Esophagus squamous epithelium (tissue), 5 donors: ENCODE data around the gene MESD. TPM values are rescaled to one million over a fixed set of nuclear protein-coding genes. Genes with fewer than 3 reads are reported as not detected.

Experiments used
- DNase-seq: peaks from one replicate; lab custom pipeline; 2025; lab: John Stamatoyannopoulos, UW
- H3K27ac ChIP-seq, 4 donors: fragments of 200-600 bp; sonication (generic); one replicate each; pipeline ENCODE4 v1.5.1; 2016 to 2019; ENCODE audit warnings: mild to moderate bottlenecking in 1 of 4
- H3K27me3 ChIP-seq, 4 donors: fragments of 200-600 bp; sonication (generic); 1 replicate in 3 of 4; 2 replicates in 1 of 4; pipeline versions ENCODE4 v1.5.1 to v1.6.0; 2017 to 2021; ENCODE audit warnings: antibody characterized with exemption in 1 of 4
- H3K36me3 ChIP-seq, 3 donors: fragments of 200-600 bp; sonication (generic); one replicate each; pipeline ENCODE4 v1.5.1; 2016 to 2019
- H3K4me1 ChIP-seq, 3 donors: fragments of 200-600 bp; sonication (generic); one replicate each; pipeline ENCODE4 v1.5.1; 2017 to 2019
- H3K4me3 ChIP-seq, 4 donors: fragments of 200-600 bp; sonication (generic); 1 replicate in 3 of 4; 2 replicates in 1 of 4; pipeline ENCODE4 v1.5.1; 2016 to 2019; ENCODE audit warnings: mild to moderate bottlenecking in 2 of 4, moderate library complexity in 1 of 4
- H3K9me3 ChIP-seq, 3 donors: fragments of 200-600 bp; sonication (generic); one replicate each; pipeline ENCODE4 v1.5.1; 2016 to 2019
- CTCF ChIP-seq, 6 experiments: fragments of 450-650 bp in 4 of 6; fragments of 200-600 bp in 2 of 6; sonication (generic) in 2 of 6; IDR thresholded peaks; one replicate each; pipeline ENCODE4 v1.5.1; 2016 to 2019; ENCODE audit warnings: antibody characterized with exemption in 6 of 6, mild to moderate bottlenecking in 4 of 6, moderate library complexity in 4 of 6
- POLR2A ChIP-seq, 4 donors: fragments of 450-650 bp; IDR thresholded peaks; one replicate each; pipeline ENCODE4 v1.6.1; 2017; ENCODE audit warnings: antibody characterized with exemption in 4 of 4, mild to moderate bottlenecking in 4 of 4, moderate library complexity in 3 of 4
- WGBS, 2 donors: methylation state at CpG; one replicate each; pipeline ENCODE4 v1.1.5; 2018; 5-methylcytosine and 5-hydroxymethylcytosine counted together
- intact Hi-C: fragments of 100-400 bp; cut with DNase I; formaldehyde crosslinking; loops from one replicate; pipeline ENCODE4 v1.15.0; 2022
- total RNA-seq, 4 donors: library from RNA; depleted of rRNA; stranded (reverse); fragments of >200 nt; gene quantifications; one replicate each; pipeline ENCODE4 v1.1.0, GENCODE V29; 2016
- donor health status: DM: yes; HTN: yes; CAD: no.

The MESD gene
- total RNA-seq, 4 donors from 2014 or later, result 13.8 to 25.4 (median 19.1) TPM

- DNase-seq, result no peak
- WGBS, 2 donors, result 96 to 97% methylated on average over 2 of the region's 2 CpGs
- no peak for TF ChIP-seq POLR2A (IDR thresholded peaks at IDR 0.05)
- no peak for TF ChIP-seq CTCF (IDR thresholded peaks at IDR 0.05)
- H3K4me1 ChIP-seq, result peaks cover 4 to 31% (median 12%) of the 10 kb centered on the region in 3 donors
- peaks cover 0 to 4% (median 0%) of the 10 kb centered on the region in 3 donors for H3K9me3 ChIP-seq
- intact Hi-C loops, result no loop called here
- no peaks in the 10 kb centered on the region for H3K36me3 ChIP-seq
- no peak overlapping the region for H3K4me3 ChIP-seq
- H3K27ac ChIP-seq, result no peak overlapping the region
- no peaks in the 10 kb centered on the region for H3K27me3 ChIP-seq
Measured at GRCh38 chr15:81026836-81027599, 37.4 kb upstream of the MESD start.

DNA sequence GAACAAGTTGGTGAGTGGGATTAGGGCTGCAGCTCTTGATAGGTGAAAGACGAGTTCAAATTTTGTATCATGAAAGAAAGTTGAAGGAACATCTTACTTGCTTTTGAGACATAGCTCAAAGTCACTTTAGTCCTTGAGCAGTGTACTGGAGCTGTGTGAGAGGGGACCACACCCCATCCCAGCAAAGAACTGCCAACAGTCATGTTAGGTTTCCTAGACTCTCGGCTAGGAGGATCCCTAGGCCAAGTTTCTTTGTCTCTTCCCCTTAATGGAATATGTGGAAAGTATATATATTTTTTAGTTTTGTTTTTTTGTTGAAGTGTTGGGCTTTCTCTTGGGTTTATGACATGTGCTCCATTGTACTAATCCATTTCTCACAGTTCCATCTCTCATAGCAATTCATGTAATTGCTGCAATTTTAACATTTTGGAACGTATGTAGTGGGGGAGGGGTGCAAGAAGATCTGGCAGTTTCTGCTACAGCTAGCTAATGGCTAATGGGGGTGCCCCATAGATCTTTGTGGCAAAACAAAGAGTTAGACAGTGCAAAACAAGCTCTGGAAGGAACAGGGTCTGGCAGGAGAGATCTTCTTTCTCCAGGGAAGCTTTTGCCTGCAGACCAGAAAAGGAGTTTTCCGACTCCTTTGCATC, 36.2 kb upstream of the MESD start:
- no peak for TF ChIP-seq POLR2A (IDR thresholded peaks at IDR 0.05)
- TF ChIP-seq CTCF (IDR thresholded peaks at IDR 0.05), result no peak
- Histone ChIP-seq H3K9me3 (peaks cover 0 to 4% (median 0%) of the 10 kb centered on the region in 3 donors), H3K27ac (no peak overlapping the region), H3K4me1 (peaks cover 4 to 31% (median 12%) of the 10 kb centered on the region in 3 donors), H3K36me3 (no peaks in the 10 kb centered on the region), H3K27me3 (no peaks in the 10 kb centered on the region), H3K4me3 (no peak overlapping the region)
- no peak for DNase-seq
- intact Hi-C loops, result no loop called here
- 66 to 87% methylated on average over 4 of the region's 4 CpGs for WGBS, 2 donors

DNA sequence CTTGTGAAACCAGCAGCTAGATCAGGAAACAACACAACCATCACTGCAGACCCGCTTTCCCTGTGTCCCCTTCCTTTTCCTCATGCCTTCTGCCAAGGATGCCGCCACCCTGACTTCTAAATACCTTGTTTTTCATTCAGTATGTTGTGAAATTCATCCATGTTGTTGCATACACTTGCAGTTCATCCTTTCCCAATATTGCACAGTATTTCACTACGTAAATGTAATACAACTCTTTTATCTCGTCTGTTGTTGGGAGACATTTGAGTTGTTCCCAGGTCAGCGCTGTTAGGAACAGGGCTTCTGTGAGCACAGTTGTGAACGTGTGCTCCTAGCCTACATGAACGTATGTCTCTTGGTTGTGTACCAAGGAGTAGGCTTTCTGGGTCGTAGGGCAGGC, 35.3 kb upstream of the MESD start:
- Histone ChIP-seq H3K27me3 (no peaks in the 10 kb centered on the region), H3K9me3 (peaks cover 0 to 4% (median 0%) of the 10 kb centered on the region in 3 donors), H3K4me1 (peaks cover 4 to 29% (median 12%) of the 10 kb centered on the region in 3 donors), H3K36me3 (no peaks in the 10 kb centered on the region), H3K4me3 (no peak overlapping the region), H3K27ac (peak overlapping the region in 1 of 4 donors; percentile 86)
- intact Hi-C loops, result no loop called here
- 87 to 90% methylated on average over 7 to 8 of the region's 8 CpGs for WGBS, 2 donors
- TF ChIP-seq CTCF (IDR thresholded peaks at IDR 0.05) (no peak), POLR2A (IDR thresholded peaks at IDR 0.05) (no peak)
- DNase-seq, result no peak

DNA sequence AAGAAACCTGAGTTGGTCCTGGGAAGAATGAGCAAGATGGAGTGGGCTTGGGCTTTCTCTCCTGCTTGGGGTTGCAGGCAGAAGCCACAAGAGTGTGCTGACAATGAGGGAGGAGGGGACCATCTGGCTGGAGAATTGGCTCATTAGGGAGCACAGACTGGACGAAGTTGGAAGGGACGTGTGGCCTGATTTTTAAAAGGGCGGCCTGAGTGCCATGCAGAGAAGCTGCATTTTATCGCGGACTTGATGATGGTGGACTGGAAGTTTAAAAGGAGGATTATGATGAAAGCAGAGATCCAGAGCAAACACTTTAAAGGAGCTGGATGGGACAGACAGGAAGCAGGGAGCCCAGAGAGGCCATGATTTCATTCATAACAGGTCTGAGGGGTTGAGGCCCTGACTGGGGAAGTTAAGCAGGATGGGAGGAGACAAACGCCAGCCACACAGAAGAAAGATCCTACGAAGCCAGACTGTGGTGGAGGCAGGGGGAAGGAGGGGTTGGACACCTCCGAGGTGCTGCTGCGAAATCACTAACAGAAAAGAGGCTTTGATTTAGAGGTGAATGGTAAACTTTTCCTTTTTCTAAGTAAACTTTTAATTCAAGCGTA, 34.8 kb upstream of the MESD start:
- Histone ChIP-seq H3K4me3 (no peak overlapping the region), H3K9me3 (no peaks in the 10 kb centered on the region), H3K27me3 (no peaks in the 10 kb centered on the region), H3K27ac (peak overlapping the region; percentile 39 to 86 (median 64)), H3K4me1 (peaks cover 4 to 23% (median 9%) of the 10 kb centered on the region in 3 donors), H3K36me3 (no peaks in the 10 kb centered on the region)
- WGBS, 2 donors, result 82 to 83% methylated on average over 10 of the region's 10 CpGs
- no peak for DNase-seq
- TF ChIP-seq CTCF (IDR thresholded peaks at IDR 0.05) (no peak), POLR2A (IDR thresholded peaks at IDR 0.05) (no peak)
- intact Hi-C loops, result no loop called here
